Astrocyte of the spinal cord (primary cell): ENCODE results near the gene ARHGAP44.

Source experiments
- DNase-seq: peaks from one replicate; pipeline ENCODE4 v3.0.0; 2011; ENCODE audit warnings: low read depth, low spot score
- H3K4me3 ChIP-seq: 2 replicates; pipeline ENCODE4 v1.5.1; 2011; ENCODE audit warnings: low read depth, mild to moderate bottlenecking, low read length, moderate library complexity
- CTCF ChIP-seq: IDR thresholded peaks from 2 replicates; pipeline ENCODE4 v1.5.1; 2012; ENCODE audit warnings: low read depth, mild to moderate bottlenecking, low read length, inconsistent platforms
- in situ Hi-C: cut with HindIII; loops from 2 replicates; pipeline ENCODE4 v1.10.0; 2017; ENCODE audit warnings: low sequenced_read_pairs

ARHGAP44 gene

GRCh38 chr17:12907477-12907876, 118.2 kb downstream of the ARHGAP44 start:
- in situ Hi-C loops = no loop called here
- TF ChIP-seq CTCF = no peak
- no peak for DNase-seq
- no peak overlapping the region for H3K4me3 ChIP-seq

- no peak for DNase-seq
- no peak overlapping the region for H3K4me3 ChIP-seq
- in situ Hi-C loops = no loop called here
- TF ChIP-seq CTCF = no peak
Observed at GRCh38 chr17:12909046-12909445, 119.7 kb downstream of the ARHGAP44 start.

GRCh38 chr17:12909511-12909910, 120.2 kb downstream of the ARHGAP44 start:
- in situ Hi-C loops = no loop called here
- H3K4me3 ChIP-seq = no peak overlapping the region
- no peak for DNase-seq
- TF ChIP-seq CTCF = no peak

- TF ChIP-seq CTCF = no peak
- DNase-seq = no peak
- H3K4me3 ChIP-seq = no peak overlapping the region
- in situ Hi-C loops = no loop called here
Observed at GRCh38 chr17:12911239-12911638, 121.9 kb downstream of the ARHGAP44 start.

GRCh38 chr17:12917399-12917798, 128.1 kb downstream of the ARHGAP44 start:
- no peak overlapping the region for H3K4me3 ChIP-seq
- DNase-seq = no peak
- no peak for TF ChIP-seq CTCF
- in situ Hi-C loops = no loop called here

- no peak overlapping the region for H3K4me3 ChIP-seq
- in situ Hi-C loops = no loop called here
- no peak for TF ChIP-seq CTCF
- DNase-seq = no peak
Observed at GRCh38 chr17:12918142-12918541, 128.8 kb downstream of the ARHGAP44 start.

GRCh38 chr17:12922120-12922519, 132.8 kb downstream of the ARHGAP44 start:
- in situ Hi-C loops = no loop called here
- no peak for TF ChIP-seq CTCF
- no peak overlapping the region for H3K4me3 ChIP-seq
- no peak for DNase-seq
